ENCODE measurements around the gene SLC30A7. TPM values are rescaled to one million over a fixed set of nuclear protein-coding genes. Genes with fewer than 3 reads are reported as not detected.
"Not testable (repeated sequence)": the region's sequence is repeated elsewhere in the genome, so short reads cannot be mapped to it uniquely, and the experiment has no call there.

Gene SLC30A7, protein sequence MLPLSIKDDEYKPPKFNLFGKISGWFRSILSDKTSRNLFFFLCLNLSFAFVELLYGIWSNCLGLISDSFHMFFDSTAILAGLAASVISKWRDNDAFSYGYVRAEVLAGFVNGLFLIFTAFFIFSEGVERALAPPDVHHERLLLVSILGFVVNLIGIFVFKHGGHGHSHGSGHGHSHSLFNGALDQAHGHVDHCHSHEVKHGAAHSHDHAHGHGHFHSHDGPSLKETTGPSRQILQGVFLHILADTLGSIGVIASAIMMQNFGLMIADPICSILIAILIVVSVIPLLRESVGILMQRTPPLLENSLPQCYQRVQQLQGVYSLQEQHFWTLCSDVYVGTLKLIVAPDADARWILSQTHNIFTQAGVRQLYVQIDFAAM
- 40.8 and 41.0 TPM in 2 replicates for total RNA-seq

- peak within 1 kb of the TSS; percentile 100 for H3K27ac Mint-ChIP-seq
- intact Hi-C loops (cut with micrococcal nuclease), result loop anchor here (1.0 to 10.0 kb wide), 9 partner anchors 283 to 1046 kb away; partner anchors contain the start of genes AGL, CDC14A, RTCA and TRMT13
- H3K4me1 Mint-ChIP-seq, result peaks cover 36% of the 10 kb centered on the region
- H3K4me3 Mint-ChIP-seq, result peak within 1 kb of the TSS; percentile 100
- peaks cover 29% of the 10 kb centered on the region for H3K36me3 Mint-ChIP-seq (ENCODE audit: low read depth)
- no peaks in the 10 kb centered on the region for H3K27me3 Mint-ChIP-seq
- DNase-seq, result peak; percentile 99
- H3K9me3 Mint-ChIP-seq, result peaks cover 9% of the 10 kb centered on the region
These were observed at the start of gene SLC30A7 for GRCh38 chr1:100895540-100896480. Gene SLC30A7, plus strand, starts transcription at chr1:100896090. Its CDS starts 173 bp downstream, at chr1:100896263.

DNA sequence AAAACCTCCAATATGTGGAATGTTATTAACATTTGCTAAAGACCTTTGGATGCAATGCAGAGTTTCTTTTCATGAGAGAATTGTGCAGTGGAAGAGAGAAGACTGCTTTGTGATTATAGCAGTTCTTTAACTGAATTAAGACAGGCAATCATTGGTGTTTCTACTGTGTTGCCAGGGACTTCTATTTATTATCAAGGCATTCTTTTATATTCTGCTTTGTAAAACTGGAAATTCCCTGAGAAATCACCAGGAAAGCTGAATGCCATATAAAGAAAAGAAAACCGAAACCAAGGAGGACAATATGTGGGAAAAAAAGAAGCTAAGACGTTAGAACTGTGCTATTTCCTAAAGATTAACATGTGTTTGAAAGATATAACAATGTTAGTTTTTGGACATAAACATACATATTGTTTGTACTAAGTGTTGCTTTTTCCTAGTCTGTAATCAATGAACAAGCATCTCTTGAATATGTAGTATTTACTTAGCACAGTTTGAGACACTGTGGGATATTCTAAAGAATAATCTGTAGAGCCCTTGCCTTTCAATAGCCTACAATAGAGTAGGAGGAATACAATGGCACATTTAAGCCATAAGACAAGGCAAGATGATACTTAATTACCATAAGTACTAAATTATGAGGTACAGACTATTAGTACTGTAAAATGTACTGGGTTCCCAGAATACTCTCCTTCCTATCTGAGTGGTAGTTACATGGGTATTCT lies 48.4 kb upstream of the SLC30A7 start:
- H3K9me3 Mint-ChIP-seq, result peaks cover 4% of the 10 kb centered on the region
- DNase-seq, result no peak
- intact Hi-C loops (cut with micrococcal nuclease), result no loop called here

GRCh38 chr1:100851726-100852125 lies 44.2 kb upstream of the SLC30A7 start:
- intact Hi-C loops (cut with micrococcal nuclease), result no loop called here
- H3K27ac Mint-ChIP-seq, result no peak overlapping the region
- peak; percentile 7 for DNase-seq
- no peak overlapping the region for H3K4me3 Mint-ChIP-seq
- peaks cover 41% of the 10 kb centered on the region for H3K27me3 Mint-ChIP-seq
- H3K36me3 Mint-ChIP-seq (ENCODE audit: low read depth), result no peaks in the 10 kb centered on the region
- no peaks in the 10 kb centered on the region for H3K4me1 Mint-ChIP-seq
- peaks cover 4% of the 10 kb centered on the region for H3K9me3 Mint-ChIP-seq

More for the DNA sequence above, 48.4 kb upstream of the SLC30A7 start:
- Mint-ChIP-seq H3K27me3 (peaks cover 44% of the 10 kb centered on the region), H3K4me3 (no peak overlapping the region), H3K4me1 (no peaks in the 10 kb centered on the region), H3K27ac (no peak overlapping the region), H3K36me3 (ENCODE audit: low read depth) (no peaks in the 10 kb centered on the region)

DNA sequence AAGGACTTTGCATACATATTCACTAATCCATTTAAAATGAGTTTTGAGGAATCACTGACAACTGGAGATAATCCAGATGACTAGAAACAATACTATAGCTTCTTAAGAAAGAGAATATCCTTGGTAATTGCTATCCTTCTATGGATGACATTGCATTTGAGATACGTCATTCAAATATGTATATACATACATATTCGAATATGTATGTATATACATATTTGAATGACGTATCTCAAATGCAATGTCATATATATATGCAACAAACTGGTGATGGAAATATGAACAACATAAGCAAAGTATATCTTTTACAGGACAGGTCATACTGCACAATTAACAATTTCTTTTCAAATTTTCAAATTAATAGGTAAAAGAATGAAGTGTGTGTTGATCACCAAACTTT lies 42.9 kb upstream of the SLC30A7 start:
- H3K36me3 Mint-ChIP-seq (ENCODE audit: low read depth), result no peaks in the 10 kb centered on the region
- H3K9me3 Mint-ChIP-seq, result peaks cover 4% of the 10 kb centered on the region
- no peak overlapping the region for H3K27ac Mint-ChIP-seq
- H3K4me3 Mint-ChIP-seq, result no peak overlapping the region
- H3K4me1 Mint-ChIP-seq, result no peaks in the 10 kb centered on the region
- H3K27me3 Mint-ChIP-seq, result peaks cover 41% of the 10 kb centered on the region
- intact Hi-C loops (cut with micrococcal nuclease), result no loop called here
- no peak for DNase-seq

GRCh38 chr1:100855116-100855515 lies 40.8 kb upstream of the SLC30A7 start:
- H3K27ac Mint-ChIP-seq; DNase-seq; H3K4me1 Mint-ChIP-seq; H3K9me3 Mint-ChIP-seq; intact Hi-C loops (cut with micrococcal nuclease); H3K36me3 Mint-ChIP-seq (ENCODE audit: low read depth); H3K4me3 Mint-ChIP-seq: not testable (repeated sequence)
- H3K27me3 Mint-ChIP-seq, result peaks cover 26% of the 10 kb centered on the region

- Mint-ChIP-seq H3K4me3 (no peak overlapping the region), H3K4me1 (no peaks in the 10 kb centered on the region), H3K36me3 (ENCODE audit: low read depth) (no peaks in the 10 kb centered on the region), H3K27me3 (peaks cover 14% of the 10 kb centered on the region), H3K9me3 (no peaks in the 10 kb centered on the region), H3K27ac (no peak overlapping the region)
- DNase-seq, result no peak
- intact Hi-C loops (cut with micrococcal nuclease), result no loop called here
These were observed 35.4 kb upstream of the SLC30A7 start for GRCh38 chr1:100860397-100860991.

DNA sequence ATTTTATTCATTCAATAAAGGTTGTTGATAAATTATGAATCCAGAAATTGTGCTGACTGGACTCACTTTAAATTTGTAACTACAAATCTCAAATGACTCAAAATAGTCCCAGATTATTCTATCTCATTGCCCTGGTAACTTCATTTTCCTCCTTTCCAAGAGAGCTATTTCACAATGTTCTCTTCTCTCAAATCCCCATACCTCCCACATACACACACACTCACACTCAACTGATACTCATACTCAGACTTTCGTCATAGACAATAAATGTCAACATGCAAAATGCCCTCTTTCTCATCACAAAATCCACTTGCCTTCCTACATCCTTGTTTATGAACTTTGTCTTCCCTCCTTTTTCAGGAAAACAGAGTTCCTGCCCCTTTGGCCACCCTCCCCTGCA lies 34.5 kb upstream of the SLC30A7 start:
- intact Hi-C loops (cut with micrococcal nuclease), result no loop called here
- peaks cover 11% of the 10 kb centered on the region for H3K27me3 Mint-ChIP-seq
- H3K4me3 Mint-ChIP-seq, result no peak overlapping the region
- DNase-seq, result no peak
- no peaks in the 10 kb centered on the region for H3K4me1 Mint-ChIP-seq
- no peaks in the 10 kb centered on the region for H3K36me3 Mint-ChIP-seq (ENCODE audit: low read depth)
- no peak overlapping the region for H3K27ac Mint-ChIP-seq
- no peaks in the 10 kb centered on the region for H3K9me3 Mint-ChIP-seq

DNA sequence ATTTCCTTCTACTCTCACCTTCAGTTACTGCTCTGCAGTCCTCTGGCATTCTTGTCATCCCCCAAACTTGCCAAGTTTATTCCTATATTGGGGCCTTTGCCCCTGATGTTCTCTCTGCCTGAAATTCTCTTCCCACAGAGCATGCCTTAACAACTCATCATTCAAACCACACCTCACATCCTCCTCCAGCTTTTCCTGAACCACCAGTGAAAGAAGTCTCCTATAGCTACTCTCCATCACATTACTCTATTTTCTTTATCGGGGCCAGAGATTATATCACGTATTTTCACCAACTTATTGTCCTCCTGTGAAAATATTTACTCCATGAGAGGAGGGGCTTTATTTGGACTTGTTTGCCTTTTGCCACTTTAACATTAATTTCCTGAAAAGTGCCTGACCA lies 33.3 kb upstream of the SLC30A7 start:
- Mint-ChIP-seq H3K27ac (no peak overlapping the region), H3K4me1 (no peaks in the 10 kb centered on the region), H3K9me3 (no peaks in the 10 kb centered on the region), H3K27me3 (peaks cover 7% of the 10 kb centered on the region), H3K36me3 (ENCODE audit: low read depth) (no peaks in the 10 kb centered on the region), H3K4me3 (no peak overlapping the region)
- DNase-seq, result no peak
- intact Hi-C loops (cut with micrococcal nuclease), result no loop called here

GRCh38 chr1:100866041-100866900 lies 29.6 kb upstream of the SLC30A7 start:
- no peaks in the 10 kb centered on the region for H3K36me3 Mint-ChIP-seq (ENCODE audit: low read depth)
- no peak overlapping the region for H3K27ac Mint-ChIP-seq
- H3K9me3 Mint-ChIP-seq, result no peaks in the 10 kb centered on the region

GRCh38 chr1:100866901-100867206 lies 29.0 kb upstream of the SLC30A7 start:
- Mint-ChIP-seq H3K27ac (no peak overlapping the region), H3K4me1 (no peaks in the 10 kb centered on the region), H3K4me3 (no peak overlapping the region), H3K9me3 (no peaks in the 10 kb centered on the region), H3K27me3 (peaks cover 2% of the 10 kb centered on the region), H3K36me3 (ENCODE audit: low read depth) (no peaks in the 10 kb centered on the region)
- intact Hi-C loops (cut with micrococcal nuclease), result loop anchor here (5.0 kb wide), 2 partner anchors 335 to 1685 kb away; no protein-coding TSS in a partner anchor
- DNase-seq, result no peak

More at GRCh38 chr1:100866041-100866900, 29.6 kb upstream of the SLC30A7 start:
- DNase-seq, result no peak
- intact Hi-C loops (cut with micrococcal nuclease), result loop anchor here (5.0 kb wide), 2 partner anchors 334 to 1684 kb away; no protein-coding TSS in a partner anchor
- H3K4me1 Mint-ChIP-seq, result no peaks in the 10 kb centered on the region
- H3K27me3 Mint-ChIP-seq, result peaks cover 2% of the 10 kb centered on the region
- H3K4me3 Mint-ChIP-seq, result no peak overlapping the region

- Mint-ChIP-seq H3K4me3 (no peak overlapping the region), H3K27me3 (peaks cover 2% of the 10 kb centered on the region), H3K36me3 (ENCODE audit: low read depth) (no peaks in the 10 kb centered on the region), H3K4me1 (no peaks in the 10 kb centered on the region), H3K9me3 (no peaks in the 10 kb centered on the region), H3K27ac (no peak overlapping the region)
- intact Hi-C loops (cut with micrococcal nuclease), result loop anchor here (1.0 to 5.0 kb wide), 5 partner anchors 262 to 1686 kb away; no protein-coding TSS in a partner anchor
- DNase-seq, result no peak
These were observed 27.4 kb upstream of the SLC30A7 start for GRCh38 chr1:100868364-100868995.

- intact Hi-C loops (cut with micrococcal nuclease), result loop anchor here (2.0 to 5.0 kb wide), 3 partner anchors 263 to 1688 kb away; no protein-coding TSS in a partner anchor
- no peaks in the 10 kb centered on the region for H3K4me1 Mint-ChIP-seq
- no peaks in the 10 kb centered on the region for H3K9me3 Mint-ChIP-seq
- H3K4me3 Mint-ChIP-seq, result no peak overlapping the region
- no peaks in the 10 kb centered on the region for H3K36me3 Mint-ChIP-seq (ENCODE audit: low read depth)
- H3K27ac Mint-ChIP-seq, result no peak overlapping the region
- DNase-seq, result no peak
- H3K27me3 Mint-ChIP-seq, result peaks cover 2% of the 10 kb centered on the region
These were observed 25.9 kb upstream of the SLC30A7 start for GRCh38 chr1:100869996-100870395.

Measured in activated CD4-positive, alpha-beta T cell treated with anti-CD3 and anti-CD28 coated beads, Interleukin-2, amount 10 ng/mL, durations not matched to agents 24 days and 14 days (primary cell).